AG04450 (cell line): ENCODE results near the gene LYZ. TPM values are rescaled to one million over a fixed set of nuclear protein-coding genes. Genes with fewer than 3 reads are reported as not detected.

Source experiments
- CTCF ChIA-PET: fragments of 300-600, 350-600 bp; formaldehyde crosslinking; extraction: SDS; loops from one replicate; lab custom pipeline; 2022; ENCODE audit warnings: antibody characterized with exemption, inconsistent platforms; lab: Charles Lee
- POLR2A ChIA-PET: fragments of 350-600 bp; formaldehyde crosslinking; extraction: SDS; loops from one replicate; lab custom pipeline; 2021; ENCODE audit warnings: antibody characterized with exemption, inconsistent platforms; lab: Yijun Ruan, JAX
- DNase-seq: peaks from one replicate; pipeline ENCODE4 v3.0.0-alpha.2; 2011; ENCODE audit warnings: low read depth, low spot score
- H3K27ac ChIP-seq: one replicate; pipeline ENCODE4 v1.5.1; 2012; ENCODE audit warnings: low read depth, low read length, control low read depth
- H3K27me3 ChIP-seq: one replicate; pipeline ENCODE4 v1.6.0; 2012; ENCODE audit warnings: low read length; ENCODE audit not compliant: control insufficient read depth, insufficient read depth
- H3K4me3 ChIP-seq: 2 replicates; pipeline ENCODE4 v1.5.1; 2011; ENCODE audit warnings: mild to moderate bottlenecking, low read depth, low read length, control low read depth
- H3K9me3 ChIP-seq: 2 replicates; pipeline ENCODE4 v1.5.1; 2012; ENCODE audit warnings: low read length; ENCODE audit not compliant: control insufficient read depth, insufficient read depth
- polyA plus RNA-seq: library from polyadenylated mRNA; depleted of rRNA; stranded (reverse); fragments of >200 nt; gene quantifications from 2 replicates; pipeline ENCODE4 v1.2.3, GENCODE V29; 2011
- TF ChIP-seq, protein P1 (sequence below): IDR thresholded peaks from 2 replicates; pipeline ENCODE4 v1.5.1; 2011; ENCODE audit warnings: low read depth, low read length, control low read depth, inconsistent platforms

Gene LYZ
- polyA plus RNA-seq, 1 experiment, result not detected

DNA sequence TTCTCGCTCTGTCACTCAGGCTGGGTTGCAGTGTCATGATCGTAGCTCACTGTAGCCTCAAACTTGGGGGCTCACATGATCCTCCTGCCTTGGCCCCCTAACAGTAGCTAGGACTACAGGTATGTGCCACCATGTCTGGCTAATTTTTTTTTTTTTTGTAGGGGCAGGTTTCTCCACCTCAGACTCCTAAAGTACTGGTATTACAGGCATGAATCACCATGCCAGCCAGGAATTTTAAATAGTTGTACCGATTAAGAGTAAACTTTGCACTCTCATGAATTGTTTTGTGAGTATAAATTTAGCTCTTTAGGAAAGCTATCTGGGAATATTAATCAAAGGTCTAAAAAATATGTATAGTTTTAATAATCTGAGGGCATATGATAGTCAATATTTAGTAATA lies 36.9 kb downstream of the LYZ start:
- Histone ChIP-seq H3K27me3 (no peaks in the 10 kb centered on the region), H3K4me3 (no peak overlapping the region), H3K9me3 (no peaks in the 10 kb centered on the region), H3K27ac (no peak overlapping the region)
- ChIA-PET CTCF (interaction anchor here (0.7 to 2.7 kb wide), 5 partner anchors 28 to 255 kb away, joined by 3 to 25 read pairs (median 10); no protein-coding TSS in a partner anchor), POLR2A (interaction anchor here (1.1 kb wide), 1 partner anchor 195 kb away, joined by 3 read pairs; no protein-coding TSS in a partner anchor)
- TF ChIP-seq, protein P1, sequence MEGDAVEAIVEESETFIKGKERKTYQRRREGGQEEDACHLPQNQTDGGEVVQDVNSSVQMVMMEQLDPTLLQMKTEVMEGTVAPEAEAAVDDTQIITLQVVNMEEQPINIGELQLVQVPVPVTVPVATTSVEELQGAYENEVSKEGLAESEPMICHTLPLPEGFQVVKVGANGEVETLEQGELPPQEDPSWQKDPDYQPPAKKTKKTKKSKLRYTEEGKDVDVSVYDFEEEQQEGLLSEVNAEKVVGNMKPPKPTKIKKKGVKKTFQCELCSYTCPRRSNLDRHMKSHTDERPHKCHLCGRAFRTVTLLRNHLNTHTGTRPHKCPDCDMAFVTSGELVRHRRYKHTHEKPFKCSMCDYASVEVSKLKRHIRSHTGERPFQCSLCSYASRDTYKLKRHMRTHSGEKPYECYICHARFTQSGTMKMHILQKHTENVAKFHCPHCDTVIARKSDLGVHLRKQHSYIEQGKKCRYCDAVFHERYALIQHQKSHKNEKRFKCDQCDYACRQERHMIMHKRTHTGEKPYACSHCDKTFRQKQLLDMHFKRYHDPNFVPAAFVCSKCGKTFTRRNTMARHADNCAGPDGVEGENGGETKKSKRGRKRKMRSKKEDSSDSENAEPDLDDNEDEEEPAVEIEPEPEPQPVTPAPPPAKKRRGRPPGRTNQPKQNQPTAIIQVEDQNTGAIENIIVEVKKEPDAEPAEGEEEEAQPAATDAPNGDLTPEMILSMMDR, result no peak
- no peak for DNase-seq

DNA sequence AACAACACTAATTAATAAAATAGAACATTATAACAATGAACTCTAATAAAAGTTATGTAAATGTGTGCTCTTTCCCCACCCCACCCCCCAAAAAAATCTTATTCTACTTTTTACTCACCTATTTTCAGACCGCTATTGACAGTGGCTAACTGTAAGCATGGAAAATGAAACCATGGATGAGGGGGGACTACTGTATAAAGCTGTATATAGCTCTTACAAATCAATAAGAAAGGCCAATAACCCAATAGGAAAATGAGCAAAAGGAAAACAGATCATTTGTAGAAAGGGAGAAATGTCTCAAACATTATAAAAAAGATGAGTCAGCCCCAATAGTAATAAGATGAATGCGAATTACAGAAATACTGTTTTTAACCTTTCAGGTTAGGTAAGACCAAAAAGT lies 38.7 kb downstream of the LYZ start:
- DNase-seq, result no peak

DNA sequence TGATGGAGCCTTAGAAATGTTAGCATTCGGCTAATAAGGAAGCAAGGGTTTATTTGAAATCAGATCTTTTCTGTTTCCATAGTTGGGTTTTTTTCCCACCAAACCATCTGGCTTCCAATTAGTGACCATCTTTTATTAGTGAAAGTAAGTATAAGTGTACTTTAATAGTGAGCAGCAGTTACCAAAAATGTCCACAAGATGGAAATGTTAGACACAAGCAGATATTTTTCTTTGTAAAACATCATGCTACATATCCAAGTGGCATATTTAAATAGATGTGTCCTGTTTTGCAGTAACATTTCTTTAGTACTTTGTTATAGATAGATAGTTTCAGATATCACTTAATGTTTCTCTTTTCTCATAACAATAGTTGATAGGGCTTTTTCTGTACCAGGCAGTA lies 40.2 kb downstream of the LYZ start:
- ChIA-PET CTCF (interaction anchor here (0.5 to 5.3 kb wide), 12 partner anchors 28 to 251 kb away, joined by 3 to 90 read pairs (median 4); partner anchors contain the start of gene CCT2), POLR2A (no interaction called here)
- no peak overlapping the region for H3K27ac ChIP-seq
- no peaks in the 10 kb centered on the region for H3K27me3 ChIP-seq
- no peak overlapping the region for H3K4me3 ChIP-seq
- TF ChIP-seq, protein P1, result peak; percentile 73
- peak; percentile 50 for DNase-seq
- no peaks in the 10 kb centered on the region for H3K9me3 ChIP-seq

More for the DNA sequence above, 38.7 kb downstream of the LYZ start:
- CTCF ChIA-PET, result interaction anchor here (0.7 to 5.3 kb wide), 6 partner anchors 81 to 258 kb away, joined by 3 to 90 read pairs (median 9); partner anchors contain the start of gene CCT2
- POLR2A ChIA-PET, result no interaction called here
- Histone ChIP-seq H3K27ac (no peak overlapping the region), H3K9me3 (no peaks in the 10 kb centered on the region), H3K4me3 (no peak overlapping the region), H3K27me3 (no peaks in the 10 kb centered on the region)
- TF ChIP-seq, protein P1, result no peak

DNA sequence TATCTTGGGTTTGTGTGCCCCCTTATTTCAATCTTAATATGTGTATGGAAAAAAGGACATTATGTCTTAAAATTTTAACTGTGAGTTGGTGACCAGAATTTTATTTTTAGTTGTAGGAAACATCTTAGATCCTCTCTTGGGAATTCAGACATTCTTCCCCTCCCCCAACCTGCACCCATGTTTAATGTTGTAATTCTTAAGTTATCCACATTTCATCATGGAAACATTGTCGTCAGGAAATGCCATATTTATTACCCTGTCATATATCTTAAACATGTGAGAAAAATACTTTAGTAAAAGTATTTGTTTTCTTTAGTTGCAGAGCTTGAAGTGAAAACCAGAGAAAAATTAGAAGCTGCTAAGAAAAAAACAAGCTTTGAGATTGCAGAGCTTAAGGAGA lies 41.6 kb downstream of the LYZ start:
- TF ChIP-seq, protein P1, result no peak
- CTCF ChIA-PET, result interaction anchor here (0.6 to 5.3 kb wide), 12 partner anchors 10 to 249 kb away, joined by 3 to 90 read pairs (median 3); no protein-coding TSS in a partner anchor
- peak; percentile 41 for DNase-seq

DNA sequence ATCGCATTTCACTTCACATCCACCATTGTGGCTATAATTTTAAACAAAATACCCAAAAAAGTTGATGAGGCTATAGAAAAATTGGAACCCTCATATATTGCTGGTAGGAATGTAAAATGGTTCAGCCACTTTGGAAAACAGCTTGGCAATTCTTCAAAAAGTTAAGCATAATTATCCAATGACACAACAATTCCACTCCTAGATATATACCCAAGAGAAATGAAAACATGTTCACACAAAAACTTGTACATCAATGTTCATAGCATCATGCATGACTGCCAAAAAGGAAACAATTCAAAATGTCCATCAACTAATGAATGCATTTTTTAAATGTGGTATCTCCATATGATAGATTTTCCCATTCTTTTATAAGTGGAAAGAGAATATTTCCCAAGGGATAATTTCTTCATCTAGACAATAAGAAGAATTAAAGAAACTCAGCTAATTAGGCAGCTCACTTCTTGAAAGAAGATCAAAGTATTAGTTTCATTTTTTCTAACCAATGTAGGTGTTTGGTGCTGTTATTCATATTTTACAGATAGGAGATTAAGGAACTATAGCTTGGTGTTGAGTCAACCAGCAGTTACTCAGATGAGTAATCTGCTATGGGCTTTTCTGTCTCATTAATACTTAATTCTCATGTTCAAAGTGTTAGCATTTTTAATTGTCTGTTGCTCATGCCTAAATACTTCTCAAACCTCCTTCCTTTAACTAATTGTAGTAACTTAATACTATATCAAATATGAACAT lies 44.2 kb downstream of the LYZ start:
- no peak for DNase-seq
- Histone ChIP-seq H3K4me3 (no peak overlapping the region), H3K27ac (no peak overlapping the region), H3K27me3 (no peaks in the 10 kb centered on the region), H3K9me3 (no peaks in the 10 kb centered on the region)
- CTCF ChIA-PET, result no interaction called here
- TF ChIP-seq, protein P1, result no peak
- POLR2A ChIA-PET, result no interaction called here

More for the DNA sequence above, 41.6 kb downstream of the LYZ start:
- Histone ChIP-seq H3K27ac (peak overlapping the region; percentile 52), H3K4me3 (no peak overlapping the region), H3K9me3 (no peaks in the 10 kb centered on the region), H3K27me3 (no peaks in the 10 kb centered on the region)
- POLR2A ChIA-PET, result interaction anchor here (0.6 to 1.2 kb wide), 3 partner anchors 65 to 105 kb away, joined by 3 to 6 read pairs (median 5); partner anchors contain the start of gene FRS2
